Liver (tissue), 9 donors: ENCODE measurements around the gene KSR1. TPM values are rescaled to one million over a fixed set of nuclear protein-coding genes. Genes with fewer than 3 reads are reported as not detected.

Source experiments
- DNase-seq: peaks from one replicate; pipeline ENCODE4 v3.0.0-alpha.2; 2017; ENCODE audit warnings: low spot score
- H3K27ac ChIP-seq, 2 donors: one replicate each; pipeline ENCODE4 v1.7.0; 2013; ENCODE audit warnings: inconsistent platforms in 2 of 2, low read length in 2 of 2, control low read depth in 1 of 2, low read depth in 1 of 2, mild to moderate bottlenecking in 1 of 2
- H3K27me3 ChIP-seq, 4 donors: one replicate each; pipeline versions ENCODE4 v1.6.1 to v1.7.0; 2013; ENCODE audit warnings: low read length in 3 of 4, inconsistent platforms in 1 of 4, mild to moderate bottlenecking in 1 of 4, moderate library complexity in 1 of 4; ENCODE audit not compliant: control insufficient read depth in 4 of 4, insufficient read depth in 4 of 4
- H3K36me3 ChIP-seq, 4 donors: one replicate each; pipeline versions ENCODE4 v1.6.1 to v1.7.0; 2013; ENCODE audit warnings: low read length in 3 of 4, mild to moderate bottlenecking in 3 of 4, low read depth in 1 of 4, moderate library complexity in 1 of 4; ENCODE audit not compliant: control insufficient read depth in 4 of 4, insufficient read depth in 3 of 4
- H3K4me1 ChIP-seq, 4 donors: one replicate each; pipeline versions ENCODE4 v1.6.1 to v1.7.0; 2013; ENCODE audit warnings: low read length in 3 of 4, mild to moderate bottlenecking in 3 of 4, moderate library complexity in 1 of 4; ENCODE audit not compliant: control insufficient read depth in 4 of 4, insufficient read depth in 4 of 4
- H3K4me3 ChIP-seq, 3 donors: one replicate each; pipeline versions ENCODE4 v1.6.1 to v1.7.0; 2013; ENCODE audit warnings: low read length in 3 of 3, control low read depth in 1 of 3, low read depth in 1 of 3, mild to moderate bottlenecking in 1 of 3
- H3K9ac ChIP-seq, 2 donors: one replicate each; pipeline ENCODE4 v1.7.0; 2013; ENCODE audit warnings: low read length in 2 of 2, mild to moderate bottlenecking in 2 of 2, moderate library complexity in 2 of 2, control low read depth in 1 of 2, low read depth in 1 of 2
- H3K9me3 ChIP-seq, 4 donors: one replicate each; pipeline versions ENCODE4 v1.6.1 to v1.7.0; 2013; ENCODE audit warnings: low read length in 3 of 4; ENCODE audit not compliant: control insufficient read depth in 4 of 4
- ATF3 ChIP-seq: IDR thresholded peaks from 2 replicates; pipeline ENCODE4 v1.6.1; 2016; ENCODE audit warnings: antibody characterized with exemption
- CTCF ChIP-seq: fragments of 150-350 bp; IDR thresholded peaks from 2 replicates; pipeline ENCODE4 v1.5.1; 2017; ENCODE audit warnings: improper control_type of control experiment, low read depth, low read length; ENCODE audit not compliant: missing input control
- EGR1 ChIP-seq, 2 donors: IDR thresholded peaks; 2 replicates each; pipeline ENCODE4 v1.6.1; 2016 to 2018; ENCODE audit warnings: antibody characterized with exemption in 2 of 2, low read depth in 2 of 2
- FOXA1 ChIP-seq: IDR thresholded peaks from 2 replicates; pipeline ENCODE4 v1.6.1; 2016; ENCODE audit warnings: antibody characterized with exemption
- FOXA2 ChIP-seq: IDR thresholded peaks from 2 replicates; pipeline ENCODE4 v1.6.1; 2016; ENCODE audit warnings: antibody characterized with exemption
- GABPA ChIP-seq, 2 donors: IDR thresholded peaks in 1 of 2; conservative IDR thresholded peaks in 1 of 2; 2 replicates each; pipeline ENCODE4 v1.6.1; 2016; ENCODE audit warnings: antibody characterized with exemption in 2 of 2, mild to moderate bottlenecking in 1 of 2, moderate library complexity in 1 of 2
- HNF4A ChIP-seq, 2 donors: conservative IDR thresholded peaks; 2 replicates each; pipeline ENCODE4 v1.6.1; 2016; ENCODE audit warnings: antibody characterized with exemption in 2 of 2, mild to moderate bottlenecking in 2 of 2
- HNF4G ChIP-seq: IDR thresholded peaks from 2 replicates; pipeline ENCODE4 v1.6.1; 2016; ENCODE audit warnings: antibody characterized with exemption
- JUND ChIP-seq, 2 donors: IDR thresholded peaks; 2 replicates each; pipeline ENCODE4 v1.6.1; 2016; ENCODE audit warnings: antibody characterized with exemption in 2 of 2
- MAX ChIP-seq: IDR thresholded peaks from 2 replicates; pipeline ENCODE4 v1.6.1; 2016; ENCODE audit warnings: antibody characterized with exemption
- NR2F2 ChIP-seq: IDR thresholded peaks from 2 replicates; pipeline ENCODE4 v1.6.1; 2016; ENCODE audit warnings: antibody characterized with exemption
- RAD21 ChIP-seq, 2 donors: IDR thresholded peaks; 2 replicates each; pipeline ENCODE4 v1.6.1; 2016; ENCODE audit warnings: antibody characterized with exemption in 2 of 2, mild to moderate bottlenecking in 2 of 2
- REST ChIP-seq: IDR thresholded peaks from 2 replicates; pipeline ENCODE4 v1.6.1; 2016; ENCODE audit warnings: antibody characterized with exemption, mild to moderate bottlenecking
- RXRA ChIP-seq, 2 donors: IDR thresholded peaks; 2 replicates each; pipeline ENCODE4 v1.6.1; 2017 to 2018; ENCODE audit warnings: antibody characterized with exemption in 2 of 2, mild to moderate bottlenecking in 1 of 2
- SP1 ChIP-seq: IDR thresholded peaks from 2 replicates; pipeline ENCODE4 v1.6.1; 2018; ENCODE audit warnings: antibody characterized with exemption, mild to moderate bottlenecking
- TAF1 ChIP-seq: conservative IDR thresholded peaks from 2 replicates; pipeline ENCODE4 v1.6.1; 2016; ENCODE audit warnings: antibody characterized with exemption, mild to moderate bottlenecking
- YY1 ChIP-seq: IDR thresholded peaks from 2 replicates; pipeline ENCODE4 v1.6.1; 2016; ENCODE audit warnings: antibody characterized with exemption, mild to moderate bottlenecking
- ZBTB33 ChIP-seq: IDR thresholded peaks from 2 replicates; pipeline ENCODE4 v1.6.1; 2016; ENCODE audit warnings: antibody characterized with exemption
- WGBS: extraction: QIAGEN DNeasy Blood & Tissue Kit; methylation state at CpG from one replicate; pipeline ENCODE4 v1.1.7; 2013; 5-methylcytosine and 5-hydroxymethylcytosine counted together
- polyA plus RNA-seq, 2 donors: library from polyadenylated mRNA; stranded (reverse) in 1 of 2; unstranded in 1 of 2; fragments of 200-250 nt in 1 of 2; fragments of >200 nt in 1 of 2; fragmentation: Nextera tagmentation in 1 of 2; extraction: Ambion mirVana in 1 of 2; gene quantifications; one replicate each; pipeline versions ENCODE4 v1.2.1 to v1.2.3, GENCODE V29; 2013 to 2015
- total RNA-seq, 2 donors: library from RNA; depleted of rRNA; stranded (reverse); fragments of >200 nt; gene quantifications; one replicate each; pipeline ENCODE4 v1.2.3, GENCODE V29; 2014
- donor health status: healthy.
- donor health status: healthy.
- donor health status: healthy.
- donor health status: healthy.
- donor health status: healthy.

Gene KSR1
- total and polyA plus RNA-seq, 4 donors: 1.2 to 9.0 (median 4.1) TPM

- Histone ChIP-seq H3K4me1 (peaks cover 3 to 17% (median 13%) of the 10 kb centered on the region in 4 donors), H3K9me3 (no peaks in the 10 kb centered on the region), H3K27me3 (no peaks in the 10 kb centered on the region), H3K27ac (no peak overlapping the region), H3K36me3 (no peaks in the 10 kb centered on the region), H3K4me3 (no peak overlapping the region), H3K9ac (no peak overlapping the region)
- TF ChIP-seq CTCF (no peak), RAD21 (IDR thresholded peaks at IDR 0.05) (no peak), ZBTB33 (no peak), REST (no peak), FOXA1 (no peak), HNF4G (no peak), TAF1 (no peak), FOXA2 (no peak), NR2F2 (no peak), JUND (IDR thresholded peaks at IDR 0.05) (no peak), HNF4A (conservative IDR thresholded peaks at IDR 0.05) (no peak), SP1 (no peak), RXRA (IDR thresholded peaks at IDR 0.05) (no peak), YY1 (no peak), MAX (no peak), ATF3 (no peak), GABPA (IDR thresholded peaks at IDR 0.05 in 1 of 2, conservative IDR thresholded peaks at IDR 0.05 in 1 of 2) (no peak), EGR1 (IDR thresholded peaks at IDR 0.05; ENCODE audit: low read depth in 2 of 2) (no peak)
- no peak for DNase-seq
- 74% methylated on average over 5 of the region's 5 CpGs for WGBS
Measured at GRCh38 chr17:27452828-27453227, 3.4 kb upstream of the KSR1 start.
